WTC11 (cell line): ENCODE data around the gene PRR27. TPM values are rescaled to one million over a fixed set of nuclear protein-coding genes. Genes with fewer than 3 reads are reported as not detected.

Experiments
- ATAC-seq: fragments of 200-7000 bp; cut with Tn5 transposase; 2 replicates; pipeline ENCODE4 v1.10.0; 2021; ENCODE audit warnings: mild to moderate bottlenecking, moderate library complexity
- CTCF ChIA-PET: fragments of 300-600 bp; sonication (Branson Sonifier 250); formaldehyde crosslinking; loops from one replicate; lab custom pipeline; 2021; ENCODE audit warnings: antibody characterized with exemption; lab: Charles Lee
- POLR2A ChIA-PET: fragments of 350-600 bp; sonication (Branson Sonifier 250); formaldehyde crosslinking; loops from one replicate; lab custom pipeline; 2021; ENCODE audit warnings: antibody characterized with exemption; lab: Charles Lee
- DNase-seq: peaks from one replicate; pipeline ENCODE4 v3.0.0; 2021; ENCODE audit warnings: low spot score
- H3K27ac Mint-ChIP-seq: 2 replicates; pipeline ENCODE4 v1.8.0; 2021; ENCODE audit warnings: mixed read lengths
- H3K27me3 Mint-ChIP-seq: 2 replicates; pipeline ENCODE4 v1.8.0; 2021; ENCODE audit warnings: low read depth, mild to moderate bottlenecking, moderate library complexity, mixed read lengths
- H3K36me3 Mint-ChIP-seq: 2 replicates; pipeline ENCODE4 v1.8.0; 2021; ENCODE audit warnings: mixed read lengths
- H3K4me1 Mint-ChIP-seq: 2 replicates; pipeline ENCODE4 v1.8.0; 2022; ENCODE audit warnings: mixed read lengths
- H3K4me3 Mint-ChIP-seq: 2 replicates; pipeline ENCODE4 v1.8.0; 2021; ENCODE audit warnings: mild to moderate bottlenecking, moderate library complexity, mixed read lengths
- H3K9me3 Mint-ChIP-seq: 2 replicates; pipeline ENCODE4 v1.8.0; 2021; ENCODE audit warnings: mixed read lengths
- AFF4 ChIP-seq: sonication (generic); formaldehyde crosslinking; IDR thresholded peaks from 2 replicates; pipeline ENCODE4 v1.8.1; 2023; ENCODE audit warnings: mild to moderate bottlenecking, missing genetic modification reagents, borderline replicate concordance
- ATF1 ChIP-seq: sonication (generic); formaldehyde crosslinking; IDR thresholded peaks from 2 replicates; pipeline ENCODE4 v1.8.1; 2023; ENCODE audit warnings: mild to moderate bottlenecking, moderate library complexity, missing genetic modification reagents
- CBFB ChIP-seq: sonication (generic); formaldehyde crosslinking; IDR thresholded peaks from 2 replicates; pipeline ENCODE4 v1.8.1; 2022; ENCODE audit warnings: mild to moderate bottlenecking, low read depth, missing genetic modification reagents
- CREB1 ChIP-seq: sonication (generic); formaldehyde crosslinking; IDR thresholded peaks from 2 replicates; pipeline ENCODE4 v1.8.0; 2023; ENCODE audit warnings: mild to moderate bottlenecking, missing genetic modification reagents
- E2F4 ChIP-seq: sonication (generic); formaldehyde crosslinking; IDR thresholded peaks from 2 replicates; pipeline ENCODE4 v1.8.1; 2022; ENCODE audit warnings: low read depth, mild to moderate bottlenecking, moderate library complexity, missing genetic modification reagents, borderline replicate concordance
- ELF4 ChIP-seq: sonication (generic); formaldehyde crosslinking; IDR thresholded peaks from 2 replicates; pipeline ENCODE4 v1.8.1; 2022; ENCODE audit warnings: low read depth, mild to moderate bottlenecking, moderate library complexity, missing genetic modification reagents
- GABPB1 ChIP-seq: sonication (generic); formaldehyde crosslinking; IDR thresholded peaks from 2 replicates; pipeline ENCODE4 v1.8.1; 2023; ENCODE audit warnings: mild to moderate bottlenecking, missing genetic modification reagents
- HMGXB4 ChIP-seq: sonication (generic); formaldehyde crosslinking; IDR thresholded peaks from 2 replicates; pipeline ENCODE4 v1.8.1; 2023; ENCODE audit warnings: mild to moderate bottlenecking, moderate library complexity, missing genetic modification reagents
- JAZF1 ChIP-seq: fragments of 250-450 bp; sonication (Bioruptor Pico); IDR thresholded peaks from 2 replicates; pipeline ENCODE4 v1.9.0; 2021; ENCODE audit warnings: moderate library complexity, mild to moderate bottlenecking, inconsistent platforms
- NFE2L1 ChIP-seq: sonication (generic); formaldehyde crosslinking; IDR thresholded peaks from 2 replicates; pipeline ENCODE4 v1.8.1; 2023; ENCODE audit warnings: missing genetic modification reagents
- NFYB ChIP-seq: sonication (generic); formaldehyde crosslinking; conservative IDR thresholded peaks from 2 replicates; pipeline ENCODE4 v1.8.0; 2022; ENCODE audit warnings: low read depth, missing genetic modification reagents
- NR2C2 ChIP-seq: sonication (generic); formaldehyde crosslinking; IDR thresholded peaks from 2 replicates; pipeline ENCODE4 v1.8.0; 2022; ENCODE audit warnings: mild to moderate bottlenecking, missing genetic modification reagents
- NR3C1 ChIP-seq: sonication (generic); formaldehyde crosslinking; conservative IDR thresholded peaks from 2 replicates; pipeline ENCODE4 v1.8.1; 2023; ENCODE audit warnings: low read depth, mild to moderate bottlenecking, missing genetic modification reagents
- PRRX2 ChIP-seq: fragments of 250-450 bp; sonication (Bioruptor Pico); IDR thresholded peaks from 2 replicates; pipeline ENCODE4 v1.8.0; 2021; ENCODE audit warnings: mild to moderate bottlenecking
- SMAD4 ChIP-seq: sonication (generic); formaldehyde crosslinking; IDR thresholded peaks from 2 replicates; pipeline ENCODE4 v1.8.0; 2022; ENCODE audit warnings: mild to moderate bottlenecking, missing genetic modification reagents
- TCF7 ChIP-seq: sonication (generic); formaldehyde crosslinking; IDR thresholded peaks from 2 replicates; pipeline ENCODE4 v1.8.0; 2022; ENCODE audit warnings: mild to moderate bottlenecking, low read depth, missing genetic modification reagents, moderate library complexity
- ZNF121 ChIP-seq: sonication (generic); formaldehyde crosslinking; IDR thresholded peaks from 2 replicates; pipeline ENCODE4 v1.8.0; 2023; ENCODE audit warnings: missing genetic modification reagents
- ZNF416 ChIP-seq: fragments of 250-450 bp; sonication (Bioruptor Pico); IDR thresholded peaks from 2 replicates; pipeline ENCODE4 v1.9.0; 2021; ENCODE audit warnings: mild to moderate bottlenecking, inconsistent platforms
- ZNF671 ChIP-seq: fragments of 250-450 bp; sonication (Bioruptor Pico); IDR thresholded peaks from 2 replicates; pipeline ENCODE4 v1.8.0; 2021; ENCODE audit warnings: mild to moderate bottlenecking
- total RNA-seq: library from RNA; stranded (reverse); gene quantifications from 3 replicates; pipeline ENCODE4 v1.2.3, GENCODE V29; 2021
- TF ChIP-seq, protein P1 (sequence below): sonication (generic); formaldehyde crosslinking; IDR thresholded peaks from 2 replicates; pipeline ENCODE4 v1.8.0; 2022; ENCODE audit warnings: mild to moderate bottlenecking, missing genetic modification reagents
- TF ChIP-seq, protein P2 (sequence below): fragments of 250-450 bp; sonication (Bioruptor Pico); IDR thresholded peaks from 2 replicates; pipeline ENCODE4 v1.8.0; 2021; ENCODE audit warnings: mild to moderate bottlenecking

The PRR27 gene
- total RNA-seq, 1 experiment from 2014 or later, result not detected

DNA sequence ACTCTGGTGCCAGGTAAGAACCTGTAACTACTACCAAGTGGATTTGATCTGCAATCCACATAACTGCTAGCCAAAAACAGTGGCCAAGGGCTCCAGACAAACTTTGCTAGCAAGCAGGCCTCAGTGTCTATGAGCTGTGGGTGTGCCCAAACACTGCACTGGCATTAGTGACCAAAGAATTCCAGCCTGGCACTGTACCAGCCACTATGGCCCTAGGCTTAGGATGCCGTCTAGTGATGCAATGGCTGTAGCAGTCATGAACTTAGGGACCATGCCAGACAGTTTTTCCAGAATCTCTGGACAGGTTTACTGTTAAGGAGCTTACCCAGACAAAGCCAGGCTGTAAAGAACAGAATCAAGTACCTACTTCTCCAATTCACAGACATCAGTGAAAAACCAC, 33.7 kb upstream of the PRR27 start:
- no peak overlapping the region for H3K4me3 Mint-ChIP-seq
- CTCF ChIA-PET, result no interaction called here
- ATAC-seq, result no peak
- no peaks in the 10 kb centered on the region for H3K27me3 Mint-ChIP-seq
- no peaks in the 10 kb centered on the region for H3K4me1 Mint-ChIP-seq
- H3K36me3 Mint-ChIP-seq, result no peaks in the 10 kb centered on the region
- peaks cover 9% of the 10 kb centered on the region for H3K9me3 Mint-ChIP-seq
- TF ChIP-seq SMAD4 (CRISPR knock-in tag) (no peak), HMGXB4 (CRISPR knock-in tag) (no peak), GABPB1 (no peak), CBFB (CRISPR knock-in tag) (no peak), NR3C1 (no peak), ZNF121 (CRISPR knock-in tag) (no peak)
- TF ChIP-seq, protein P1, sequence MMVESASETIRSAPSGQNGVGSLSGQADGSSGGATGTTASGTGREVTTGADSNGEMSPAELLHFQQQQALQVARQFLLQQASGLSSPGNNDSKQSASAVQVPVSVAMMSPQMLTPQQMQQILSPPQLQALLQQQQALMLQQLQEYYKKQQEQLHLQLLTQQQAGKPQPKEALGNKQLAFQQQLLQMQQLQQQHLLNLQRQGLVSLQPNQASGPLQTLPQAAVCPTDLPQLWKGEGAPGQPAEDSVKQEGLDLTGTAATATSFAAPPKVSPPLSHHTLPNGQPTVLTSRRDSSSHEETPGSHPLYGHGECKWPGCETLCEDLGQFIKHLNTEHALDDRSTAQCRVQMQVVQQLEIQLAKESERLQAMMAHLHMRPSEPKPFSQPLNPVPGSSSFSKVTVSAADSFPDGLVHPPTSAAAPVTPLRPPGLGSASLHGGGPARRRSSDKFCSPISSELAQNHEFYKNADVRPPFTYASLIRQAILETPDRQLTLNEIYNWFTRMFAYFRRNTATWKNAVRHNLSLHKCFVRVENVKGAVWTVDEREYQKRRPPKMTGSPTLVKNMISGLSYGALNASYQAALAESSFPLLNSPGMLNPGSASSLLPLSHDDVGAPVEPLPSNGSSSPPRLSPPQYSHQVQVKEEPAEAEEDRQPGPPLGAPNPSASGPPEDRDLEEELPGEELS (CRISPR knock-in tag), result no peak
- TF ChIP-seq, all 79 proteins: peak for 0
- POLR2A ChIA-PET, result no interaction called here
- DNase-seq, result no peak
- no peak overlapping the region for H3K27ac Mint-ChIP-seq

DNA sequence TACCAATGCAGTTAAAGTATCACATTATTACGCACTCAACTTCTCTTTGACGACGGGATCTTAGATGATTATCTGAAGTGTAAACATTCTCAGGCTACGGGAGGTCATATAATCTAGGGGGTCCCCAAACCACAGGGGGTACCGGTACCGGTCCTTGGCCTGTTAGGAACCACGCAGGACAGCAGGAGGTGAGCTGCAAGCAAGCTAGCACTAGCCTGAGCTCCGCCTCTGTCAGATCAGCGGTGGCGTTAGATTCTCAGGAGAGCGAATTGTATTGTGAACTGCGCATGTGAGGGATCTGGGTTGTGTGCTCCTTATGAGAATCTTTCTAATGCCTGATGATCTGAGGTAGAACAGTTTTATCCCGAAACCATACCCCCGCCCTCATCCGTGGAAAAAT, 20.6 kb upstream of the PRR27 start:
- CTCF ChIA-PET, result no interaction called here
- TF ChIP-seq TCF7 (no peak), JAZF1 (no peak), ELF4 (no peak), ZNF671 (no peak), NFYB (CRISPR knock-in tag) (no peak), ZNF416 (CRISPR knock-in tag) (no peak), PRRX2 (CRISPR knock-in tag) (no peak), NR2C2 (no peak), NFE2L1 (CRISPR knock-in tag) (no peak), AFF4 (no peak), E2F4 (no peak), ATF1 (CRISPR knock-in tag) (no peak), CBFB (CRISPR knock-in tag) (no peak), ZNF121 (CRISPR knock-in tag) (no peak), CREB1 (CRISPR knock-in tag) (no peak), HMGXB4 (CRISPR knock-in tag) (no peak)
- TF ChIP-seq, protein P2, sequence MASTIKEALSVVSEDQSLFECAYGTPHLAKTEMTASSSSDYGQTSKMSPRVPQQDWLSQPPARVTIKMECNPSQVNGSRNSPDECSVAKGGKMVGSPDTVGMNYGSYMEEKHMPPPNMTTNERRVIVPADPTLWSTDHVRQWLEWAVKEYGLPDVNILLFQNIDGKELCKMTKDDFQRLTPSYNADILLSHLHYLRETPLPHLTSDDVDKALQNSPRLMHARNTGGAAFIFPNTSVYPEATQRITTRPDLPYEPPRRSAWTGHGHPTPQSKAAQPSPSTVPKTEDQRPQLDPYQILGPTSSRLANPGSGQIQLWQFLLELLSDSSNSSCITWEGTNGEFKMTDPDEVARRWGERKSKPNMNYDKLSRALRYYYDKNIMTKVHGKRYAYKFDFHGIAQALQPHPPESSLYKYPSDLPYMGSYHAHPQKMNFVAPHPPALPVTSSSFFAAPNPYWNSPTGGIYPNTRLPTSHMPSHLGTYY, result no peak
- TF ChIP-seq, all 79 proteins: peak for 0
- H3K9me3 Mint-ChIP-seq, result no peaks in the 10 kb centered on the region

More for the DNA sequence above, 20.6 kb upstream of the PRR27 start:
- no peaks in the 10 kb centered on the region for H3K27me3 Mint-ChIP-seq
- DNase-seq (peak; percentile 13), ATAC-seq (peak; percentile 51)
- no peak overlapping the region for H3K4me3 Mint-ChIP-seq
- H3K4me1 Mint-ChIP-seq, result no peaks in the 10 kb centered on the region
- H3K27ac Mint-ChIP-seq, result no peak overlapping the region
- H3K36me3 Mint-ChIP-seq, result no peaks in the 10 kb centered on the region
- POLR2A ChIA-PET, result interaction anchor here (0.6 kb wide), 1 partner anchor 51 kb away, joined by 3 read pairs; no protein-coding TSS in a partner anchor
